PC-3 (cell line): ENCODE measurements around the gene MTIF3. TPM values are rescaled to one million over a fixed set of nuclear protein-coding genes. Genes with fewer than 3 reads are reported as not detected.
A peak's percentile ranks its signal among the peaks of the same experiment; 100 is the strongest.

ENCODE experiments used
- ATAC-seq: fragments of 200-7000 bp; cut with Tn5 transposase; 2 replicates; pipeline ENCODE4 v1.9.1; 2020; ENCODE audit warnings: mild to moderate bottlenecking, moderate library complexity
- BruUV-seq: library from RNA; stranded (reverse); fragments of 400-500 nt; replicated peaks from 2 replicates; lab custom pipeline; 2021; lab: Mats Ljungman, UMichigan
- CTCF ChIA-PET: fragments of 300-600 bp; sonication (Branson Sonifier 250); formaldehyde crosslinking; loops from one replicate; lab custom pipeline; 2022; ENCODE audit warnings: antibody characterized with exemption; lab: Charles Lee
- POLR2A ChIA-PET: fragments of 300-600 bp; sonication (Branson Sonifier 250); formaldehyde crosslinking; loops from one replicate; lab custom pipeline; 2022; ENCODE audit warnings: antibody characterized with exemption; ENCODE audit not compliant: unreplicated experiment; lab: Charles Lee
- DNase-seq: peaks from one replicate; pipeline ENCODE4 v3.0.0-alpha.2; 2015
- H2AFZ ChIP-seq: fragments of 300-600 bp; sonication (generic); 2 replicates; pipeline ENCODE4 v1.6.0; 2016; ENCODE audit warnings: antibody characterized with exemption, low read length
- H3F3A ChIP-seq: fragments of 300-600 bp; sonication (generic); one replicate; pipeline ENCODE4 v1.6.0; 2017; ENCODE audit warnings: antibody characterized with exemption, low read length, control low read depth, mild to moderate bottlenecking; ENCODE audit not compliant: unreplicated experiment
- H3K27ac ChIP-seq: fragments of 300-600 bp; sonication (generic); 2 replicates; pipeline ENCODE4 v1.5.1; 2016; ENCODE audit warnings: mild to moderate bottlenecking, low read length
- H3K27me3 ChIP-seq: fragments of 300-600 bp; sonication (generic); 2 replicates; pipeline ENCODE4 v1.6.1; 2016; ENCODE audit warnings: low read length, mixed read lengths
- H3K36me3 ChIP-seq: fragments of 300-600 bp; sonication (generic); 2 replicates; pipeline ENCODE4 v1.6.1; 2016; ENCODE audit warnings: low read depth, mixed run types, low read length, mixed read lengths
- H3K4me1 ChIP-seq: fragments of 300-600 bp; sonication (generic); 2 replicates; pipeline ENCODE4 v1.5.1; 2016; ENCODE audit warnings: low read length; ENCODE audit not compliant: insufficient read depth
- H3K4me2 ChIP-seq: fragments of 300-600 bp; sonication (generic); 2 replicates; pipeline ENCODE4 v1.6.0; 2016; ENCODE audit warnings: low read length
- H3K4me3 ChIP-seq: fragments of 300-600 bp; sonication (generic); 2 replicates; pipeline ENCODE4 v1.5.1; 2016; ENCODE audit warnings: mild to moderate bottlenecking, low read length, mixed read lengths
- H3K79me2 ChIP-seq: fragments of 300-600 bp; sonication (generic); 2 replicates; pipeline ENCODE4 v1.6.1; 2017; ENCODE audit warnings: low read length, mixed read lengths
- H3K9ac ChIP-seq: fragments of 300-600 bp; sonication (generic); 2 replicates; pipeline ENCODE4 v1.6.0; 2016; ENCODE audit warnings: mild to moderate bottlenecking, low read length
- H3K9me2 ChIP-seq: fragments of 300-600 bp; sonication (generic); replicated peaks from 2 replicates; pipeline ENCODE4 v1.6.1; 2016; ENCODE audit warnings: mixed run types, low read length, mixed read lengths
- H3K9me3 ChIP-seq: fragments of 300-600 bp; sonication (generic); 2 replicates; pipeline ENCODE4 v1.6.1; 2016; ENCODE audit warnings: low read length, mixed read lengths
- H4K20me1 ChIP-seq: fragments of 300-600 bp; sonication (generic); 2 replicates; pipeline ENCODE4 v1.6.1; 2016; ENCODE audit warnings: low read length, mixed read lengths
- EZH2 ChIP-seq: fragments of 300-600 bp; sonication (generic); IDR thresholded peaks from one replicate; pipeline ENCODE4 v1.6.1; 2017; ENCODE audit warnings: antibody characterized with exemption, mild to moderate bottlenecking, low read length; ENCODE audit not compliant: unreplicated experiment
- EZH2phosphoT487 ChIP-seq: fragments of 300-600 bp; sonication (generic); IDR thresholded peaks from 2 replicates; pipeline ENCODE4 v1.6.1; 2018; ENCODE audit warnings: mild to moderate bottlenecking, antibody characterized with exemption, low read length, borderline replicate concordance
- intact Hi-C: fragments of 100-400 bp; cut with micrococcal nuclease; formaldehyde crosslinking; loops from 2 replicates; pipeline ENCODE4 v1.9.0; 2023
- total RNA-seq: library from RNA; depleted of rRNA; stranded (reverse); fragments of >200 nt; gene quantifications from 2 replicates; pipeline ENCODE4 v1.2.3, GENCODE V29; 2014
- TF ChIP-seq, protein P1 (sequence below): fragments of 300-600 bp; sonication (generic); conservative IDR thresholded peaks from 2 replicates; pipeline ENCODE4 v1.5.1; 2017; ENCODE audit warnings: antibody characterized with exemption, low read depth, mild to moderate bottlenecking, low read length

Gene MTIF3
- total RNA-seq, 1 experiment from 2014 or later = 43.9 TPM

DNA sequence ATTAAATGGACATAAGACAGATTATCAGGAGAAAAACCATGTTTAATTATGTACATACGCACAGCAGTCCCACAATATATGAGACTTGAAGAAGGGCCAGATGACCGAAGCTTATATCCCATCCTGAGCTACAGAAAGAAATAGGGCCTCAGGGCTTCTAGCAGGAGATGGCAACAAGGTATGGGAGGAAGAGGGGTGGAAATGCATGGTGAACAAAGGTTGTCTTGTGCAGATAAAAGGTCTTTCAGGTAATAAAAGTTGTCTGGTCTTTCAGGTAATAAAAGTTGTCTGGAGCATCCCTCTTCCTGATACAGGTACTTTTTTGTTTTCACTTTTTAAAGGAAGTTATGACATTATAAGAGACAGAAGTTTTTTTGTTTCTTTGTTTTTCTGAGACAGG lies 41.4 kb downstream of the MTIF3 start:
- Histone ChIP-seq H3K79me2 (no peaks in the 10 kb centered on the region), H2AFZ (no peak overlapping the region), H3K36me3 (no peaks in the 10 kb centered on the region), H3F3A (no peaks in the 10 kb centered on the region), H3K9me2 (no peaks in the 10 kb centered on the region), H3K9ac (no peak overlapping the region), H3K27ac (no peak overlapping the region), H3K4me2 (no peak overlapping the region), H3K9me3 (no peaks in the 10 kb centered on the region), H3K27me3 (peaks cover 12% of the 10 kb centered on the region), H4K20me1 (no peaks in the 10 kb centered on the region), H3K4me1 (no peaks in the 10 kb centered on the region), H3K4me3 (no peak overlapping the region)
- TF ChIP-seq, protein P1, sequence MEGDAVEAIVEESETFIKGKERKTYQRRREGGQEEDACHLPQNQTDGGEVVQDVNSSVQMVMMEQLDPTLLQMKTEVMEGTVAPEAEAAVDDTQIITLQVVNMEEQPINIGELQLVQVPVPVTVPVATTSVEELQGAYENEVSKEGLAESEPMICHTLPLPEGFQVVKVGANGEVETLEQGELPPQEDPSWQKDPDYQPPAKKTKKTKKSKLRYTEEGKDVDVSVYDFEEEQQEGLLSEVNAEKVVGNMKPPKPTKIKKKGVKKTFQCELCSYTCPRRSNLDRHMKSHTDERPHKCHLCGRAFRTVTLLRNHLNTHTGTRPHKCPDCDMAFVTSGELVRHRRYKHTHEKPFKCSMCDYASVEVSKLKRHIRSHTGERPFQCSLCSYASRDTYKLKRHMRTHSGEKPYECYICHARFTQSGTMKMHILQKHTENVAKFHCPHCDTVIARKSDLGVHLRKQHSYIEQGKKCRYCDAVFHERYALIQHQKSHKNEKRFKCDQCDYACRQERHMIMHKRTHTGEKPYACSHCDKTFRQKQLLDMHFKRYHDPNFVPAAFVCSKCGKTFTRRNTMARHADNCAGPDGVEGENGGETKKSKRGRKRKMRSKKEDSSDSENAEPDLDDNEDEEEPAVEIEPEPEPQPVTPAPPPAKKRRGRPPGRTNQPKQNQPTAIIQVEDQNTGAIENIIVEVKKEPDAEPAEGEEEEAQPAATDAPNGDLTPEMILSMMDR = no peak
- TF ChIP-seq EZH2 = no peak
- no peak for TF ChIP-seq EZH2phosphoT487
- DNase-seq (no peak), ATAC-seq (no peak)
- ChIA-PET POLR2A (no interaction called here), CTCF (no interaction called here)
- intact Hi-C loops = no loop called here
- BruUV-seq = no TSS peak

DNA sequence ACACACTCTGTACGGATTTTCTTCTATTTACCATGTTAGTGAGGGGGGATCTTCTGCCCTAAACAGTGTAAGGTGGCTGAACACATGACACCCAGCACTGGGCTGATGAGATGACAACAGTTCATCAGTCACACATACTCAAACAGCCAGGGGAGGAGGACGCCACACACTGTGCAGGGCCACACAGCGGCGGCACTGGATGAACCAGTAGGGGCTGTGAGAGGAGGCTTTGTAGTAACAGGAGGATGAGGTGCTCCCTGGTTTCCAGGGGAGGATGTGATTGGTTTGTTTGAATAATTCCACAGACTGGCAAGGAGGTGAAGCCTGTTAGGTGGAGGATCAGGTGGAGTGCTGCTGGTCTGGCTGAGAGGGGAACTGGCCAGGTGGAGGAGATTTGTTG lies 42.3 kb downstream of the MTIF3 start:
- Histone ChIP-seq H3K36me3 (no peaks in the 10 kb centered on the region), H3K9me3 (no peaks in the 10 kb centered on the region), H4K20me1 (no peaks in the 10 kb centered on the region), H3K27me3 (peaks cover 5% of the 10 kb centered on the region), H3K4me3 (no peak overlapping the region), H3K9ac (no peak overlapping the region), H3K79me2 (no peaks in the 10 kb centered on the region), H3K4me1 (peaks cover 9% of the 10 kb centered on the region; the same call in 1 of the 2 replicates), H3K9me2 (no peaks in the 10 kb centered on the region), H3F3A (no peaks in the 10 kb centered on the region), H2AFZ (no peak overlapping the region), H3K4me2 (no peak overlapping the region), H3K27ac (no peak overlapping the region)
- POLR2A ChIA-PET = no interaction called here
- CTCF ChIA-PET = no interaction called here
- intact Hi-C loops = no loop called here
- DNase-seq = no peak
- no peak for TF ChIP-seq EZH2phosphoT487
- TF ChIP-seq, protein P1 = no peak
- ATAC-seq = no peak
- no TSS peak for BruUV-seq

DNA sequence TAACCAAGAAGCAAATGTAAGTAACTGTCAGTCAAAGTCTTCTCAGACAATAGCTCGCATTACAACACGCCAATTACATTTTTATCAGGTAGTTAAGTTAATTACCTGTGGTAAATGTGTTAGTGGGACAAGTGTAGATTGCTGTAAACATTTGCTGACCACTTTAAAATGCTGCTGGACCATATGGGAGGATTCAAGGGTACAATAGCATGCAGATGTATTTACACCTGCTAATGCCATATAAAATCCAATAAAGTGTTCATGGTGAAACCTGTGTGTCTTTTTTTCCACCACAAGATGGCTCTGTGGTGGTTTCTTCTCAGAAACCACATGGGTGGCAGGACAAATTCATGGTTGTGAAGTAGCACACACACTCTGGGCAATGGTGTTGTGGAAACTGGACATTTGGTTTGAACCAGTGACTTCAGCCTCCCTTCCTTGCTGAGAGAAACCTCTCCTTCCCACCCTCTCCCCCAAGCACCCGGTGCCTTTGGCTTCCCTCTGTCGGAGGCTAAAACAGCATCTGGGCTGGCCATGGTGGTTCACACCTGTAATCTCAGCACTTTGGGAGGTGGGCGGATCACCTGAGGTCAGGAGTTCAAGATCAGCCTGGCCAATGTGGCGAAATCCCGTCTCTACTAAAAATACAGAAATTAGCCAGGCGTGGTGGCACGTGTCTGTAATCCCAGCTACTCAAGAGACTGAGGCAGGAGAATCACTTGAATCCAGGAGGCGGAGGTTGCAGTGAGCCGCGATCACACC lies 44.0 kb downstream of the MTIF3 start:
- peaks cover 16% of the 10 kb centered on the region for H3K4me1 ChIP-seq
- intact Hi-C loops = loop anchor here (2.0 kb wide), 1 partner anchor 32 kb away; no protein-coding TSS in a partner anchor
- peaks cover 2% of the 10 kb centered on the region; the same call in 1 of the 2 replicates for H3K27me3 ChIP-seq
- no peak overlapping the region for H2AFZ ChIP-seq
- CTCF ChIA-PET = interaction anchor here (0.6 kb wide), 1 partner anchor 1438 kb away, joined by 3 read pairs; no protein-coding TSS in a partner anchor
- no peaks in the 10 kb centered on the region for H3K36me3 ChIP-seq
- POLR2A ChIA-PET = interaction anchor here (0.6 kb wide), 1 partner anchor 1039 kb away, joined by 4 read pairs; no protein-coding TSS in a partner anchor
- H3K9ac ChIP-seq = no peak overlapping the region
- ATAC-seq (peak; percentile 48), DNase-seq (peak; percentile 62)
- TF ChIP-seq EZH2phosphoT487 = no peak
- TF ChIP-seq, protein P1 = peak; percentile 72
- H4K20me1 ChIP-seq = no peaks in the 10 kb centered on the region
- no TSS peak for BruUV-seq
- H3K9me3 ChIP-seq = no peaks in the 10 kb centered on the region
- no peak overlapping the region for H3K27ac ChIP-seq
- no peaks in the 10 kb centered on the region for H3K79me2 ChIP-seq
- H3K4me2 ChIP-seq = no peak overlapping the region
- no peaks in the 10 kb centered on the region for H3K9me2 ChIP-seq
- no peak overlapping the region for H3K4me3 ChIP-seq
- no peaks in the 10 kb centered on the region for H3F3A ChIP-seq
